ENCODE measurements around the gene LPP.

The LPP gene

GRCh38 chr3:188378786-188379185, 224.8 kb downstream of the LPP start:
- DNase-seq (ENCODE audit: extremely low read depth, low read depth), result no peak
- no peak overlapping the region for H3K4me3 ChIP-seq (replicated peaks; ENCODE audit: low read depth, low read length)
- no peak for TF ChIP-seq CTCF (IDR thresholded peaks at IDR 0.05; ENCODE audit: low read depth, low read length, missing control alignments)

GRCh38 chr3:188380252-188380651, 226.3 kb downstream of the LPP start:
- H3K4me3 ChIP-seq (replicated peaks; ENCODE audit: low read depth, low read length), result no peak overlapping the region
- DNase-seq (ENCODE audit: extremely low read depth, low read depth), result no peak
- TF ChIP-seq CTCF (IDR thresholded peaks at IDR 0.05; ENCODE audit: low read depth, low read length, missing control alignments), result no peak

GRCh38 chr3:188380722-188381121, 226.8 kb downstream of the LPP start:
- no peak for TF ChIP-seq CTCF (IDR thresholded peaks at IDR 0.05; ENCODE audit: low read depth, low read length, missing control alignments)
- no peak overlapping the region for H3K4me3 ChIP-seq (replicated peaks; ENCODE audit: low read depth, low read length)
- DNase-seq (ENCODE audit: extremely low read depth, low read depth), result no peak

- H3K4me3 ChIP-seq (replicated peaks; ENCODE audit: low read depth, low read length), result no peak overlapping the region
- no peak for TF ChIP-seq CTCF (IDR thresholded peaks at IDR 0.05; ENCODE audit: low read depth, low read length, missing control alignments)
- no peak for DNase-seq (ENCODE audit: extremely low read depth, low read depth)
These were observed 229.8 kb downstream of the LPP start for GRCh38 chr3:188383748-188384147.

GRCh38 chr3:188385295-188385694, 231.3 kb downstream of the LPP start:
- no peak overlapping the region for H3K4me3 ChIP-seq (replicated peaks; ENCODE audit: low read depth, low read length)
- DNase-seq (ENCODE audit: extremely low read depth, low read depth), result no peak
- no peak for TF ChIP-seq CTCF (IDR thresholded peaks at IDR 0.05; ENCODE audit: low read depth, low read length, missing control alignments)

- TF ChIP-seq CTCF (IDR thresholded peaks at IDR 0.05; ENCODE audit: low read depth, low read length, missing control alignments), result no peak
- no peak overlapping the region for H3K4me3 ChIP-seq (replicated peaks; ENCODE audit: low read depth, low read length)
- DNase-seq (ENCODE audit: extremely low read depth, low read depth), result no peak
These were observed 235.9 kb downstream of the LPP start for GRCh38 chr3:188389711-188390342.

- H3K4me3 ChIP-seq (replicated peaks; ENCODE audit: low read depth, low read length), result no peak overlapping the region
- no peak for DNase-seq (ENCODE audit: extremely low read depth, low read depth)
- no peak for TF ChIP-seq CTCF (IDR thresholded peaks at IDR 0.05; ENCODE audit: low read depth, low read length, missing control alignments)
These were observed 236.4 kb downstream of the LPP start for GRCh38 chr3:188390343-188390718.
